IMR-90 (cell line): ENCODE measurements around the gene PAXX. TPM values are rescaled to one million over a fixed set of nuclear protein-coding genes. Genes with fewer than 3 reads are reported as not detected.

ENCODE experiments used
- ATAC-seq: fragments of 200-7000 bp; cut with Tn5 transposase; 2 replicates; pipeline ENCODE4 v1.9.1; 2020; ENCODE audit warnings: low read depth, mild to moderate bottlenecking, moderate library complexity
- BruUV-seq: library from RNA; stranded (reverse); fragments of 400-500 nt; replicated peaks from 2 replicates; lab custom pipeline; 2021; lab: Mats Ljungman, UMichigan
- CTCF ChIA-PET: fragments of 300-600 bp; formaldehyde crosslinking; extraction: SDS; loops from one replicate; lab custom pipeline; 2021; ENCODE audit warnings: antibody characterized with exemption; lab: Yijun Ruan, JAX
- POLR2A ChIA-PET: fragments of 300-600 bp; sonication (Branson Sonifier 250); formaldehyde crosslinking; loops from one replicate; lab custom pipeline; 2022; ENCODE audit warnings: antibody characterized with exemption; ENCODE audit not compliant: unreplicated experiment; lab: Charles Lee
- DNase-seq: peaks from one replicate; pipeline ENCODE4 v3.0.0; 2013
- H2AFZ ChIP-seq: replicated peaks from 2 replicates; pipeline ENCODE3; 2013; ENCODE audit warnings: low read length, mild to moderate bottlenecking; ENCODE audit not compliant: poor library complexity
- H2AK5ac ChIP-seq: 2 replicates; pipeline ENCODE4 v1.6.1; 2013; ENCODE audit warnings: low read depth, low read length, inconsistent platforms
- H2AK9ac ChIP-seq: replicated peaks from 2 replicates; pipeline ENCODE3; 2013; ENCODE audit warnings: mild to moderate bottlenecking, low read depth, low read length, moderate library complexity; ENCODE audit not compliant: poor library complexity
- H2BK120ac ChIP-seq: 2 replicates; pipeline ENCODE4 v1.6.1; 2013; ENCODE audit warnings: low read depth, low read length, inconsistent platforms
- H2BK15ac ChIP-seq: 3 replicates; pipeline ENCODE4 v1.6.1; 2013; ENCODE audit warnings: low read depth, low read length, inconsistent platforms
- H2BK20ac ChIP-seq: 2 replicates; pipeline ENCODE4 v1.6.1; 2013; ENCODE audit warnings: low read depth, mild to moderate bottlenecking, inconsistent platforms, low read length, moderate library complexity
- H2BK5ac ChIP-seq: 2 replicates; pipeline ENCODE4 v1.6.1; 2013; ENCODE audit warnings: mild to moderate bottlenecking, low read depth, low read length, inconsistent platforms; ENCODE audit not compliant: poor library complexity, severe bottlenecking
- H3K14ac ChIP-seq: replicated peaks from 2 replicates; pipeline ENCODE4 v1.6.1; 2013; ENCODE audit warnings: low read depth, low read length, inconsistent platforms
- H3K18ac ChIP-seq: 2 replicates; pipeline ENCODE4 v1.6.1; 2013; ENCODE audit warnings: low read depth, low read length, control low read depth
- H3K23ac ChIP-seq: 2 replicates; pipeline ENCODE4 v1.6.1; 2013; ENCODE audit warnings: low read depth, low read length, inconsistent platforms
- H3K27ac ChIP-seq: 2 replicates; pipeline ENCODE4 v1.5.1; 2013; ENCODE audit warnings: mild to moderate bottlenecking, control low read depth, low read length; ENCODE audit not compliant: insufficient read depth
- H3K27me3 ChIP-seq: 2 replicates; pipeline ENCODE4 v1.6.1; 2013; ENCODE audit warnings: low read length; ENCODE audit not compliant: control insufficient read depth, insufficient read depth
- H3K36me3 ChIP-seq: 2 replicates; pipeline ENCODE4 v1.6.1; 2013; ENCODE audit warnings: low read length, mixed read lengths; ENCODE audit not compliant: control insufficient read depth, insufficient read depth
- H3K4ac ChIP-seq: 2 replicates; pipeline ENCODE4 v1.6.1; 2013; ENCODE audit warnings: low read depth, low read length, inconsistent platforms
- H3K4me1 ChIP-seq: 2 replicates; pipeline ENCODE4 v1.6.1; 2013; ENCODE audit warnings: low read length, mixed read lengths; ENCODE audit not compliant: control insufficient read depth, insufficient read depth
- H3K4me2 ChIP-seq: 2 replicates; pipeline ENCODE4 v1.6.1; 2013; ENCODE audit warnings: low read depth, mild to moderate bottlenecking, control low read depth, low read length, moderate library complexity
- H3K4me3 ChIP-seq: 2 replicates; pipeline ENCODE4 v1.5.1; 2013; ENCODE audit warnings: low read depth, mild to moderate bottlenecking, control low read depth, low read length, moderate library complexity; ENCODE audit not compliant: insufficient read depth
- H3K56ac ChIP-seq: 2 replicates; pipeline ENCODE4 v1.6.1; 2013; ENCODE audit warnings: low read length, inconsistent platforms; ENCODE audit not compliant: insufficient read depth; ENCODE audit errors: extremely low read depth
- H3K79me1 ChIP-seq, 2 experiments: 2 replicates each; pipeline ENCODE4 v1.6.1; 2013; ENCODE audit warnings: low read length in 2 of 2, inconsistent platforms in 1 of 2, low read depth in 1 of 2
- H3K9ac ChIP-seq: 2 replicates; pipeline ENCODE4 v1.6.1; 2013; ENCODE audit warnings: low read depth, low read length, control low read depth
- H3K9me1 ChIP-seq: 2 replicates; pipeline ENCODE4 v1.6.1; 2013; ENCODE audit warnings: low read length, inconsistent platforms; ENCODE audit not compliant: insufficient read depth
- H3K9me3 ChIP-seq: 2 replicates; pipeline ENCODE4 v1.6.1; 2013; ENCODE audit warnings: low read length; ENCODE audit not compliant: control insufficient read depth, insufficient read depth
- H4K20me1 ChIP-seq: 2 replicates; pipeline ENCODE4 v1.6.1; 2013; ENCODE audit warnings: low read length, inconsistent platforms; ENCODE audit not compliant: insufficient read depth
- H4K5ac ChIP-seq: 2 replicates; pipeline ENCODE4 v1.6.1; 2013; ENCODE audit warnings: mild to moderate bottlenecking, low read depth, low read length, control low read depth
- H4K8ac ChIP-seq, 2 experiments: 2 replicates each; pipeline ENCODE4 v1.6.1; 2013; ENCODE audit warnings: low read depth in 2 of 2, low read length in 2 of 2, control low read depth in 1 of 2, inconsistent platforms in 1 of 2
- H4K91ac ChIP-seq: 2 replicates; pipeline ENCODE4 v1.6.1; 2013; ENCODE audit warnings: low read depth, low read length, inconsistent platforms; ENCODE audit not compliant: insufficient read depth
- BHLHE40 ChIP-seq: fragments of 150-350 bp; IDR thresholded peaks from 2 replicates; pipeline ENCODE4 v1.6.1; 2016; ENCODE audit warnings: mild to moderate bottlenecking, low read depth, low read length
- FOS ChIP-seq: fragments of 150-350 bp; IDR thresholded peaks from 2 replicates; pipeline ENCODE4 v1.6.1; 2016; ENCODE audit warnings: low read depth, low read length
- NFE2L2 ChIP-seq: fragments of 150-350 bp; IDR thresholded peaks from 2 replicates; pipeline ENCODE4 v1.6.1; 2016; ENCODE audit warnings: low read depth, mild to moderate bottlenecking, low read length
- WGBS, 2 experiments: methylation state at CpG; one replicate each; pipeline versions ENCODE4 v1.1.5 to v1.1.7; 2013; ENCODE audit warnings: missing lambda C conversion rate in 2 of 2; ENCODE audit not compliant: insufficient read length in 1 of 2; ENCODE audit errors: extremely low coverage in 2 of 2; 5-methylcytosine and 5-hydroxymethylcytosine counted together
- dilution Hi-C: fragments of 300-500 bp; cut with HindIII; formaldehyde crosslinking; loops from one replicate; pipeline ENCODE4 v1.14.3; 2018; ENCODE audit warnings: low sequenced_read_pairs; ENCODE audit not compliant: unreplicated experiment
- in situ Hi-C: fragments of 300-500 bp; cut with MboI; formaldehyde crosslinking; loops from 3 replicates; pipeline ENCODE4 v1.14.3; 2019; ENCODE audit warnings: low sequenced_read_pairs, inconsistent platforms, mixed read lengths
- intact Hi-C: fragments of 100-400 bp; cut with micrococcal nuclease; formaldehyde crosslinking; loops from 2 replicates; pipeline ENCODE4 v1.10.0; 2022
- polyA plus RNA-seq, 3 experiments: library from polyadenylated mRNA; depleted of rRNA; stranded (reverse); fragments of >200 nt; gene quantifications; 2 replicates each; pipeline ENCODE4 v1.2.3, GENCODE V29; 2012; ENCODE audit warnings: low replicate concordance in 1 of 3
- total RNA-seq: library from RNA; depleted of rRNA; stranded (reverse); fragments of >200 nt; gene quantifications from 2 replicates; pipeline ENCODE4 v1.2.3, GENCODE V29; 2012

Gene PAXX
- total and polyA plus RNA-seq, 2 of the 4 experiments (the other 2 are of a cell fraction): 5.7 to 24.6 TPM

DNA sequence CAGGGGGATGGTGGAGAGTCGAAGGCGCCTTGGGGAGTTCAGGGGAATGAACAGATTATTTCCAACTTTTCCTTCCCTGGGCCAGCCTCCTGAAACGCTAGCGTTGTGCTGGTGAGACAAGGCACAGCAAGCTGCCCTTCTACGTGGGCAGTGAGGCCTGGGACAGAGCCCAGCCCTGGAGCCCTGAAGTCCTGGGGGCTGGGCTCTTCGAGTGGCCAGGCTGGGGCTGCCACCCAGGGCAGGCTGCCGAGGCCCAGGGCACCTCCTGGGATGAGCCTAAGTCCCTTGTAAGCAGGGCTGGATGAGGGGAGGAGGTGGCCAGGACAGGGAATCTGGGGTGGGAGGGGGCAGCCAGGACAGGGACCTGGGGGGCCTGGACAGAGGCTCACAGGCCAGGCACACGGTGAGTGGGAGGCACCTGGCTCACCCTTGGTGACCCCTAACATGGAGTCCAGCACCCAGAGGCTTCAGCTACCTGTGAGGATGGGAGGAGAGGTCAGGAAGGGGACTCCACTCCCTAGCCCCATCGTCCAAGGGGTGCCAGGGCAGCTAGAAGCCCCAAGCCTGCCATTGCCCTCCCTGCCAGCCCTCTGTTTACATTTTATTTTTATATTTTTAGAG lies 41.5 kb upstream of the PAXX start:
- H3K56ac ChIP-seq: no peak overlapping the region
- no peak overlapping the region for H3K4me2 ChIP-seq
- H3K4ac ChIP-seq: no peak overlapping the region
- no peak overlapping the region for H2BK15ac ChIP-seq
- intact Hi-C loops (no loop called here), in situ Hi-C loops (no loop called here), dilution Hi-C loops (no loop called here)
- peaks cover 9% of the 10 kb centered on the region; the same call in 1 of the 2 replicates for H3K27me3 ChIP-seq
- no peak overlapping the region for H3K9ac ChIP-seq
- H3K18ac ChIP-seq: no peak overlapping the region
- no peak overlapping the region for H2BK5ac ChIP-seq
- WGBS, 2 experiments: 17% methylated on average over 1 of the region's 9 CpGs; no CpG with 5 or more reads in 1 of the 2 experiments
- no peak overlapping the region for H2BK20ac ChIP-seq
- H3K9me3 ChIP-seq: no peaks in the 10 kb centered on the region
- H3K23ac ChIP-seq: no peak overlapping the region
- POLR2A ChIA-PET: no interaction called here
- TF ChIP-seq FOS: no peak
- no peak for TF ChIP-seq NFE2L2
- TF ChIP-seq BHLHE40: no peak
- no peak for DNase-seq
- H2AK5ac ChIP-seq: no peak overlapping the region
- H3K79me1 ChIP-seq: no peaks in the 10 kb centered on the region
- CTCF ChIA-PET: no interaction called here
- no peak overlapping the region for H2BK120ac ChIP-seq
- H3K14ac ChIP-seq: no peak overlapping the region
- H2AK9ac ChIP-seq: peak overlapping the region; percentile 59
- peak overlapping the region; percentile 98 for H2AFZ ChIP-seq
- H3K27ac ChIP-seq: no peak overlapping the region
- H3K9me1 ChIP-seq: no peaks in the 10 kb centered on the region
- H3K4me3 ChIP-seq: no peak overlapping the region
- no peaks in the 10 kb centered on the region for H3K36me3 ChIP-seq
- no peaks in the 10 kb centered on the region for H4K20me1 ChIP-seq
- H4K91ac ChIP-seq: no peak overlapping the region
- H3K4me1 ChIP-seq: no peaks in the 10 kb centered on the region; the same call in 1 of the 2 replicates
- H4K5ac ChIP-seq: no peak overlapping the region
- ATAC-seq: no peak
- H4K8ac ChIP-seq: peak overlapping the region; percentile 15 to 87; a peak in 2 of 4 replicates
- no TSS peak for BruUV-seq
